DND-41 (cell line): Measurements from ENCODE around the gene BAIAP2L2.

Source experiments
- CTCF ChIP-seq: IDR thresholded peaks from 2 replicates; pipeline ENCODE4 v1.5.1; 2012; ENCODE audit warnings: borderline replicate concordance, low read length, moderate library complexity, mild to moderate bottlenecking; ENCODE audit not compliant: poor library complexity, severe bottlenecking; ENCODE audit errors: extremely low read depth
- EZH2 ChIP-seq: IDR thresholded peaks from 3 replicates; pipeline ENCODE4 v1.6.1; 2012; ENCODE audit warnings: borderline replicate concordance, low read depth, mild to moderate bottlenecking, moderate library complexity, low read length, inconsistent platforms; ENCODE audit not compliant: severe bottlenecking

DNA sequence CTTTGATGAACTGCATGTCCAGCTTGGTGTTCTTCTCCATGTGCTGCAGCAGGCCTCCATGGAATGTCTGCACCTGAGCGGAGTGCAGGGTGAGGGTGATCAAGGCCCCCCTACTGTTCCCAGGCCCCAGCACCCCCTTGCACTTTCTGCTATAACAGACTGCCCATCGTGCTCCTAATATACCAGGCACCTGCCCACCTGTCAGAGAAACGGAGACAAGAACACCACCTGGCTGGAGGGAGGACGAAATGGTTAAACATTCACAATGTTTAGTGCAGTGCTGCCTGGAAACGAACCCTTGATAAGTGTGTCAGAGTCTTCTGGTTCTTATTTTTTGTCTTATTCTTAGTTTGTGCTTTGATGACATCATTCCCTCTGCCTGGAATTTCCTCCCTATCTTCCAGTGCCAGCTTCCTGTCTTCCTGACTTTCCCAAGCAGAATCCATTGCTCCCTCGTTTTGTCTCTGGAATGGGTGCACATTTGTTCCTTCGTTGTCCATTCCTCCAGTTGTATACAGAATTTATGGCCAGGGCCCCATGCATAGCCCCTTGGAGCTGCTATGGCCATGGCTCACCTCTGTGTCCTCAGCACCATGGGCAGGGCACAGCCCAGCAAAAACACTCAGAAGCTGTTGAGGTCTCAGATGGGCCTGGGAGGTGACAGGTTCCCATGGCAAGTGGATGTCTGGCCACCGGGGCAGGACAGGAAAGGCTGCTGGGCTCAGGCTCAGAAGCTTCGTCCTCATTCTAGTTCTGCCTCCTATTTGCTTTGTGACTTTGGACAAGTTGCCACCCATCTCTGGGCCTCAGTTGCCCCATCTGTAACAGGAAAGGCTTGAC is 11.9 kb downstream of the BAIAP2L2 start:
- TF ChIP-seq CTCF = no peak
- no peak for TF ChIP-seq EZH2
